Neural cell (in vitro differentiated cells): Measurements from ENCODE around the gene PTPRN2.

Experiments used
- EP300 ChIP-seq: fragments of 450-650 bp; conservative IDR thresholded peaks from 2 replicates; pipeline ENCODE4 v1.6.1; 2014; ENCODE audit warnings: antibody characterized with exemption, mild to moderate bottlenecking, moderate library complexity; ENCODE audit not compliant: poor library complexity, severe bottlenecking
- POLR2AphosphoS5 ChIP-seq: IDR thresholded peaks from 2 replicates; pipeline ENCODE4 v1.6.1; 2012
- SMC3 ChIP-seq: fragments of 450-650 bp; conservative IDR thresholded peaks from 2 replicates; pipeline ENCODE4 v1.6.1; 2014; ENCODE audit warnings: antibody characterized with exemption, mild to moderate bottlenecking, moderate library complexity; ENCODE audit not compliant: poor library complexity
- TF ChIP-seq, protein P1 (sequence below): fragments of 450-650 bp; IDR thresholded peaks from 2 replicates; pipeline ENCODE4 v1.5.1; 2014; ENCODE audit warnings: antibody characterized with exemption, mild to moderate bottlenecking, moderate library complexity; ENCODE audit not compliant: poor library complexity, severe bottlenecking
- TF ChIP-seq, protein P2 (sequence below): IDR thresholded peaks from 2 replicates; pipeline ENCODE4 v1.6.1; 2012; ENCODE audit warnings: borderline replicate concordance

DNA sequence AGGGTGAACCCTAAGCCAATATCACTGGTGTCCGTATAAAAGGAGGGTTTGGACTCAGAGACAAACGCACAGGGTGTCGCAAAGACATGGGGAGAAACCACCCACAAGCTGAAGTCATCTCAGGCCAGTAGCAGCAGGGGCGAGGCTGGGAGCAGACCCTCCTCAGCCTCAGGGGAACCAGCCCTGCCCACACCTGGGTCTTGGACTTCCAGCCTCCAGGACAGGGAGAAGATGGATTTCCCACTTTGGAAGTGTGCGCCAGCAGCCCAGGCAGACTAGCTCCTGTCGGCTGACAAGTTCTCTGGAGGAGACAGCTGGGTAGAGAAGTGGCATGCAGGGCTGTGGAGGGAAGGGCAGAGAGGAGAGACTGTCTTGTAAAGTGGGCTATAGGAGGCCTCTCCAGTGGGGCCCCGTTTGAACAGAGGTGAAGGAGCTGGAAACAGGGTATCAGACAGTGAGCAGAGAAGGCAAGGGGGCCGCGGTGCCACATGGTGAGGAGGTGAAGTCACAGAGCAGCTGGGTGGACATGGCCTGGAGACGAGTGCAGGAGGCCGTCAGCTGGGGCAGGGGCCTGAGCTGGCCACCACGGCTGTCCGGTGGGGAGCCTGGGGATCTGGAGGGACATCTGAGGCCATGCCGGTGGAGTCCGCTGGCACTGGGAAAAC is 475.6 kb downstream of the PTPRN2 start:
- TF ChIP-seq POLR2AphosphoS5 (no peak), SMC3 (no peak), EP300 (no peak)
- TF ChIP-seq, protein P1, sequence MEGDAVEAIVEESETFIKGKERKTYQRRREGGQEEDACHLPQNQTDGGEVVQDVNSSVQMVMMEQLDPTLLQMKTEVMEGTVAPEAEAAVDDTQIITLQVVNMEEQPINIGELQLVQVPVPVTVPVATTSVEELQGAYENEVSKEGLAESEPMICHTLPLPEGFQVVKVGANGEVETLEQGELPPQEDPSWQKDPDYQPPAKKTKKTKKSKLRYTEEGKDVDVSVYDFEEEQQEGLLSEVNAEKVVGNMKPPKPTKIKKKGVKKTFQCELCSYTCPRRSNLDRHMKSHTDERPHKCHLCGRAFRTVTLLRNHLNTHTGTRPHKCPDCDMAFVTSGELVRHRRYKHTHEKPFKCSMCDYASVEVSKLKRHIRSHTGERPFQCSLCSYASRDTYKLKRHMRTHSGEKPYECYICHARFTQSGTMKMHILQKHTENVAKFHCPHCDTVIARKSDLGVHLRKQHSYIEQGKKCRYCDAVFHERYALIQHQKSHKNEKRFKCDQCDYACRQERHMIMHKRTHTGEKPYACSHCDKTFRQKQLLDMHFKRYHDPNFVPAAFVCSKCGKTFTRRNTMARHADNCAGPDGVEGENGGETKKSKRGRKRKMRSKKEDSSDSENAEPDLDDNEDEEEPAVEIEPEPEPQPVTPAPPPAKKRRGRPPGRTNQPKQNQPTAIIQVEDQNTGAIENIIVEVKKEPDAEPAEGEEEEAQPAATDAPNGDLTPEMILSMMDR, result no peak
- TF ChIP-seq, protein P2, sequence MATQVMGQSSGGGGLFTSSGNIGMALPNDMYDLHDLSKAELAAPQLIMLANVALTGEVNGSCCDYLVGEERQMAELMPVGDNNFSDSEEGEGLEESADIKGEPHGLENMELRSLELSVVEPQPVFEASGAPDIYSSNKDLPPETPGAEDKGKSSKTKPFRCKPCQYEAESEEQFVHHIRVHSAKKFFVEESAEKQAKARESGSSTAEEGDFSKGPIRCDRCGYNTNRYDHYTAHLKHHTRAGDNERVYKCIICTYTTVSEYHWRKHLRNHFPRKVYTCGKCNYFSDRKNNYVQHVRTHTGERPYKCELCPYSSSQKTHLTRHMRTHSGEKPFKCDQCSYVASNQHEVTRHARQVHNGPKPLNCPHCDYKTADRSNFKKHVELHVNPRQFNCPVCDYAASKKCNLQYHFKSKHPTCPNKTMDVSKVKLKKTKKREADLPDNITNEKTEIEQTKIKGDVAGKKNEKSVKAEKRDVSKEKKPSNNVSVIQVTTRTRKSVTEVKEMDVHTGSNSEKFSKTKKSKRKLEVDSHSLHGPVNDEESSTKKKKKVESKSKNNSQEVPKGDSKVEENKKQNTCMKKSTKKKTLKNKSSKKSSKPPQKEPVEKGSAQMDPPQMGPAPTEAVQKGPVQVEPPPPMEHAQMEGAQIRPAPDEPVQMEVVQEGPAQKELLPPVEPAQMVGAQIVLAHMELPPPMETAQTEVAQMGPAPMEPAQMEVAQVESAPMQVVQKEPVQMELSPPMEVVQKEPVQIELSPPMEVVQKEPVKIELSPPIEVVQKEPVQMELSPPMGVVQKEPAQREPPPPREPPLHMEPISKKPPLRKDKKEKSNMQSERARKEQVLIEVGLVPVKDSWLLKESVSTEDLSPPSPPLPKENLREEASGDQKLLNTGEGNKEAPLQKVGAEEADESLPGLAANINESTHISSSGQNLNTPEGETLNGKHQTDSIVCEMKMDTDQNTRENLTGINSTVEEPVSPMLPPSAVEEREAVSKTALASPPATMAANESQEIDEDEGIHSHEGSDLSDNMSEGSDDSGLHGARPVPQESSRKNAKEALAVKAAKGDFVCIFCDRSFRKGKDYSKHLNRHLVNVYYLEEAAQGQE, result no peak
